GM21529 (cell line): ENCODE measurements around the gene BST2.
A peak's percentile ranks its signal among the peaks of the same experiment; 100 is the strongest.
"Not testable (repeated sequence)": the region's sequence is repeated elsewhere in the genome, so short reads cannot be mapped to it uniquely, and the experiment has no call there.

Source experiments
- ATAC-seq: cut with Tn5 transposase; IDR thresholded peaks from one replicate; pipeline ENCODE4 v1.9.1; 2021; ENCODE audit not compliant: unreplicated experiment

Gene BST2

GRCh38 chr19:17390665-17391370 lies 14.6 kb downstream of the BST2 start:
- peak; percentile 88 for ATAC-seq

DNA sequence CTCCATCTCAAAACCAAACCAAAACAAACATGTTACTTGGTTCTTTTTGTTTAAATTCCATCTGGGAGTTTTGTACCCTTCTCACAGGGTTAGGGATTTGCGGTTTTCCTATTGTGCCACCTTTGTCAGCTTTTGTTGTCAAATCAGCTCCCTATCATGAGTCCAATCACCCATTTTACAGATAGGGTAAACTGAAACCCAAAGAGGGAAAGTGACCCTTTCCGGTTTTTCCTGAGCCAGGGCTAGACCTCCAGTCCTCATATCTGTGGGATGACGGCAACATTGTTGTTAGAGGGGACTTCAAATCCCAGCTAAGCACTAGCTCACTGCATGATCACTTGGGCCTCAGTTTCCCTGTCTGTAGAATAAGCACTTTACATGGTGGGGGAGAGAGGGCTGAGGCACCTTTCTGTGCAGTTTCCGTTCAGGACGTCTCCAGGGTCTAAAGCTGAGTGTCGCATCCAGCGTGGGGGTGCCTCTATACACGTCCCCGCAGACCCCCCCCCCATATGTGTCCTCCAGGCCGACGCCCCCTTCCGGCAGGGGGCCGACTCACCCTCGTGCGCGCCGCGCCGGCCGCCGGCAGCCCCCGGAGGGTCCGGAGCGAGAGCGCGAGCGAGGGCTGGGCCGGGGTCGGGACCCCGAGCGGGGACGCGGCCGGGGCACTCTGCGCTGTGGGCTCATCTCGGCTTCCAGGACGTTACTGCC lies 15.3 kb downstream of the BST2 start:
- no peak for ATAC-seq

DNA sequence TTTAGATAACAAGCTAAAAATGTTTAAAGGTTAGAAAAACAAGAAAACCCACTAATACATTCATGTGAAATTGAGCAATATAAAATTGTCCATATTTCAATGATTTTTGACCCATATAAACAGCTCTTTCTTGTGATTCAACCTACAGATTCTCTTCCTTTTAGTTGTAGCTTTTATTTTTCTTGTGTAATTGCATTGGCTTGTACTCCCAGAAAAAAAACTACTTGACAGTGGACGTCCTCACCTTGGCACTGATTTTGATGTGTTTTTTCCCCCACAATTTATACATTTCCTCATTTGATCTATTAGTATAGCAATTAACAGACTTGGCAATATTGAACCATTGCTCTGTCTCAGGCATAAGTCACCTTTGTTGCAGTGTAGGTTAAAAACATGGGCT lies 16.1 kb downstream of the BST2 start:
- no peak for ATAC-seq

GRCh38 chr19:17385878-17386611 lies 19.4 kb downstream of the BST2 start:
- no peak for ATAC-seq

GRCh38 chr19:17380426-17381138 lies 24.8 kb downstream of the BST2 start:
- no peak for ATAC-seq

GRCh38 chr19:17379221-17379631 lies 26.2 kb downstream of the BST2 start:
- no peak for ATAC-seq

GRCh38 chr19:17378271-17378670 lies 27.2 kb downstream of the BST2 start:
- ATAC-seq = no peak

DNA sequence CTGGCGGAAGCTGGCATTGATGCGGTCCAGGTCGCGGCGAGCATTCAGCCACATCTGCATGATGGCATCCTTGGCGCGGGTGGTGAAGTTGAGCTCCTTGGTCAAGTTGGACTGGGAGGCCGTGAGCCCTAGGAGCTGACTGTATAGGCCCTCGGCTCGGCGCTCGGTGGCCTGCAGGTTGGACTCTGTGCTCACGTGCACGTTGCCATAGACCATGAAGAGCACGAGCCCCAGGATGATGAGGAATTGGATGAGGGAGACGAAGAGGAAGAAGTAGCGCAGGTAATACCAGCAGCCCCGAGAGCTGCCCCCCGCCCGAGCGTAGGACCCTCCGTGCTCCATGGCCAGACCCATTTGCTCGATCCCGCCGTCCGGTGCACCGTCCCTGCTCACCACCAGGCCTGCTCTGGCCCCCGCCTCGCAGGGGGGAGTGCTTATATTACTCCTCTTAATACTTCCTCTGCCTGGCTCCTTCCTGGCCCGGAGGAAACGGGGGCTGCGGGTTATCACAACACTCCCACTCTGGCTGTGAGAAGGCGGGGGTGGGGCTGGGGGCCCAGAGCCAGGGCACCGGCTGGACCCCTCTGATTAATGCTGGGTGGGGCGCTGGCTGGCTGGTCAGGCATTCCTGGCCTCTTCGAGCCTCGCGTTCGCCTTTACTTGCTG lies 28.4 kb downstream of the BST2 start, which contains the start of gene PLVAP:
PLVAP (minus strand) TSS at position 408 of the 666 bp plus-strand sequence; CDS start at position 354, 54 bp downstream.
- no peak for ATAC-seq

GRCh38 chr19:17370026-17370587 lies 35.3 kb downstream of the BST2 start:
- ATAC-seq = peak; percentile 83

DNA sequence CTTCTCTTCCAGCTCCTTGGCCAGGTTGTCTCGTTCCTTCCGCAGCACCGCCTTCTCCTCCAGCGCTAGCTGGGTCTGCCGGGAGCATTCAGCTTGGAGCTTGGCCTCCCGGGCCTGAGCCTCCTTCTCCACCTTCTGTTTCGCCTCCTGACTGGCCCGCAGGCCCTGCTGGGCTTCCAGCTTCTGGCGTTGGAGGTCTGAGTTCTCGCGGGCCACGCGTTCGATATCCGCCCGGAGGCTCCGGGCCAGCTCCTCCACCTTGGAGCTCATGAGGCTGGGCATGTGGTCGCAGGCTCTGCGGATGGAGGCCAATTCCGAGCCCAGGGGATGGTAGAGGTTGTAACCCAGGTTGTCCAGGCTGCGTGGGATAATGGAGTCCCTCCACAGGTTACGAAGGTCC lies 40.1 kb downstream of the BST2 start:
- ATAC-seq = no peak

DNA sequence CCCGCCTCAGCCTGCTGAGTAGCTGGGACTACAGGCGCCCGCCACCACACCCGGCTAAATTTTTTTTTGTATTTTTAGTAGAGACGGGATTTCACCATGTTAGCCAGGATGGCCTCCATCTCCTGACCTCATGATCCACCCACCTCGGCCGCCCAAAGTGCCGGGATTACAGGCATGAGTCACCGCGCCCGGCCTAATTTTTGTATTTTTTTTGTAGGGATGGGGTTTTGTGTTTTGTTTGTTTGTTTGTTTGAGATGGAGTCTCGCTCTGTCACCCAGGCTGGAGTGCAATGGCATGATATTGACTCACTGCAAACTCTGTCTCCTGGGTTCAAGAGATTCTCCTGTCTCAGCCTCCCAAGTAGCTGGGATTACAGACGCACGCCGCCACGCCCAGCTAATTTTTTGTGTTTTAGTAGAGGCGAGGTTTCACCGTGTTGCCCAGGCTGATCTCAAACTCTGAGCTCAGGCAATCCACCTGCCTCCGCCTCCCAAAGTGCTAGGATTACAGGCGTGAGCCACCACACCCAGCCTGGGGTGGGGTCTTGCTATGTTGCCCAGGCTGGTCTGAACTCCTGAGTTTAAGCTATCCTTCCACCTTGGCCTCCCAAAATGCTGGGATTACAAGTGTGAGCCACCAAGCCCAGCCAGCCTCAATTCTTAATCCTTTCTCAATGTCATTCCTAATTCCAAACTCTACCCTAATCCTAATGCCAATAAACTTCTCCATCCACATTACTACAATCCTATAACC lies 41.4 kb downstream of the BST2 start:
- not testable (repeated sequence) for ATAC-seq

- no peak for ATAC-seq
Observed at GRCh38 chr19:17359905-17360800, 45.3 kb downstream of the BST2 start.

GRCh38 chr19:17358395-17358794 lies 47.0 kb downstream of the BST2 start:
- no peak for ATAC-seq

DNA sequence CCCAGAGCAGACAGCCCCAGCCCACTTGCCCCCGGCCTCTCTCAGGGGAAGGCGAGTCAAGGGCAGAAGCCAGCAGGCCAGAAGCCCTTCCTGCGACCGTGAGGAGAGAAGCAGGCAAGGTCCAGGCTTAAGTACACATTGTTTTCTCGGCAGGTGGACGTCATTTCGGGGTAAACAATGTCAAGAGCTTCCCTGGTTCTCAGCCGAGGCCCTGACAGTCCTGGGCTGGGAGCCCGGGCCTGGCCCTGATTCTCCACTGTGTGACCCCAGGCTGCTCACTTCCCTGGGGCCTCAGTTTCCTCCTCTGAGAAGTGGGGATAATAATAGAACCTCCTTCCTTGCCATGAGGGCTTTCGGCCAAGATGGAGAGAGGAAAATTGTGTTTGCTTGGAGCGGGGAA lies 47.7 kb downstream of the BST2 start:
- no peak for ATAC-seq

GRCh38 chr19:17357078-17357666 lies 48.3 kb downstream of the BST2 start:
- no peak for ATAC-seq

GRCh38 chr19:17353386-17353785 lies 52.0 kb downstream of the BST2 start:
- ATAC-seq = no peak
